Gastroesophageal sphincter (tissue), 4 donors: ENCODE results near the gene OAS3. TPM values are rescaled to one million over a fixed set of nuclear protein-coding genes. Genes with fewer than 3 reads are reported as not detected.

Experiments
- ATAC-seq: fragments of 150-250 bp; one replicate; pipeline ENCODE4 v1.9.1; 2016; ENCODE audit warnings: mild to moderate bottlenecking, moderate library complexity
- H3K27ac ChIP-seq, 4 donors: fragments of 200-600 bp; sonication (generic) in 3 of 4; 1 replicate in 3 of 4; 2 replicates in 1 of 4; pipeline ENCODE4 v1.5.1; 2016 to 2019
- H3K27me3 ChIP-seq: fragments of 200-600 bp; sonication (generic); one replicate; pipeline ENCODE4 v1.5.1; 2019
- H3K36me3 ChIP-seq, 2 donors: fragments of 200-600 bp; sonication (generic); one replicate each; pipeline ENCODE4 v1.5.1; 2019; ENCODE audit warnings: control low read depth in 1 of 2
- H3K4me1 ChIP-seq, 3 donors: fragments of 200-600 bp; sonication (generic); 1 replicate in 2 of 3; 2 replicates in 1 of 3; pipeline ENCODE4 v1.5.1; 2016 to 2019; ENCODE audit warnings: control low read depth in 2 of 3
- H3K4me3 ChIP-seq, 2 donors: fragments of 200-600 bp; sonication (generic); one replicate each; pipeline ENCODE4 v1.5.1; 2019; ENCODE audit warnings: mild to moderate bottlenecking in 1 of 2, moderate library complexity in 1 of 2
- H3K9me3 ChIP-seq, 3 donors: fragments of 200-600 bp; sonication (generic); one replicate each; pipeline ENCODE4 v1.5.1; 2017 to 2019; ENCODE audit warnings: control low read depth in 2 of 3
- EP300 ChIP-seq: sonication (generic); formaldehyde crosslinking; IDR thresholded peaks from one replicate; pipeline ENCODE4 v1.6.1; 2017; ENCODE audit warnings: antibody characterized with exemption, mild to moderate bottlenecking
- POLR2A ChIP-seq, 2 donors: fragments of 450-650 bp; IDR thresholded peaks; one replicate each; pipeline ENCODE4 v1.6.1; 2017; ENCODE audit warnings: antibody characterized with exemption in 2 of 2, mild to moderate bottlenecking in 2 of 2, moderate library complexity in 1 of 2
- POLR2AphosphoS5 ChIP-seq: sonication (generic); formaldehyde crosslinking; IDR thresholded peaks from one replicate; pipeline ENCODE4 v1.6.1; 2017; ENCODE audit warnings: antibody characterized with exemption
- WGBS, 2 donors: methylation state at CpG; one replicate each; pipeline ENCODE4 v1.1.5; 2018; ENCODE audit warnings: low coverage in 1 of 2; 5-methylcytosine and 5-hydroxymethylcytosine counted together
- total RNA-seq, 4 donors: library from RNA; depleted of rRNA; stranded (reverse); fragments of >200 nt; gene quantifications; one replicate each; pipeline ENCODE4 v1.1.0, GENCODE V29; 2016
- TF ChIP-seq, protein P1 (sequence below), 4 experiments: fragments of 200-600 bp in 2 of 4; fragments of 450-650 bp in 2 of 4; sonication (generic) in 1 of 4; IDR thresholded peaks; one replicate each; pipeline ENCODE4 v1.5.1; 2017 to 2019; ENCODE audit warnings: antibody characterized with exemption in 4 of 4, mild to moderate bottlenecking in 2 of 4, moderate library complexity in 2 of 4

Gene OAS3
- total RNA-seq, 4 donors from 2014 or later: 3.5 to 10.2 (median 7.2) TPM

DNA sequence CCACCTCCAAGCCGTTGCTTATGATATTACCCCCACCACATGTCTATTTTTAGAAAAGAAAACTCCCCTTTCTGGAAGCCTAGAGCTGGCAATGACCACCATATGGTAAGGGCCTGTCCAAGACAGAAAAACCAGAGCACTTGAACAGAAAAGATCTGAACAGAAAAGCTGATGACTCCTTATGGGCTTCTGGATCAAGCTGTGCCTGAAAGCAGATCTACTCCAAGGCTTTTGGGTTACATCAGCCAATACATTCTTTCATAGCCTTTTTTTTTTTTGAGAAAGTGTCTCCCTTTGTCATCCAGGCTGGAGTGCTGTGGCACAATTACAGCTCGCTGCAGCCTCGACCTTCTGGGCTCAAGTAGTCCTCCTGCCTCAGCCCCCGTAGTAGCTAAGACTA is 23.3 kb downstream of the OAS3 start:
- Histone ChIP-seq H3K36me3 (peaks cover 0 to 98% of the 10 kb centered on the region in 2 donors), H3K9me3 (peaks cover 0 to 25% (median 0%) of the 10 kb centered on the region in 3 donors), H3K4me1 (no peaks in the 10 kb centered on the region), H3K27me3 (no peaks in the 10 kb centered on the region), H3K4me3 (no peak overlapping the region), H3K27ac (no peak overlapping the region)
- TF ChIP-seq POLR2AphosphoS5: no peak
- TF ChIP-seq, protein P1, sequence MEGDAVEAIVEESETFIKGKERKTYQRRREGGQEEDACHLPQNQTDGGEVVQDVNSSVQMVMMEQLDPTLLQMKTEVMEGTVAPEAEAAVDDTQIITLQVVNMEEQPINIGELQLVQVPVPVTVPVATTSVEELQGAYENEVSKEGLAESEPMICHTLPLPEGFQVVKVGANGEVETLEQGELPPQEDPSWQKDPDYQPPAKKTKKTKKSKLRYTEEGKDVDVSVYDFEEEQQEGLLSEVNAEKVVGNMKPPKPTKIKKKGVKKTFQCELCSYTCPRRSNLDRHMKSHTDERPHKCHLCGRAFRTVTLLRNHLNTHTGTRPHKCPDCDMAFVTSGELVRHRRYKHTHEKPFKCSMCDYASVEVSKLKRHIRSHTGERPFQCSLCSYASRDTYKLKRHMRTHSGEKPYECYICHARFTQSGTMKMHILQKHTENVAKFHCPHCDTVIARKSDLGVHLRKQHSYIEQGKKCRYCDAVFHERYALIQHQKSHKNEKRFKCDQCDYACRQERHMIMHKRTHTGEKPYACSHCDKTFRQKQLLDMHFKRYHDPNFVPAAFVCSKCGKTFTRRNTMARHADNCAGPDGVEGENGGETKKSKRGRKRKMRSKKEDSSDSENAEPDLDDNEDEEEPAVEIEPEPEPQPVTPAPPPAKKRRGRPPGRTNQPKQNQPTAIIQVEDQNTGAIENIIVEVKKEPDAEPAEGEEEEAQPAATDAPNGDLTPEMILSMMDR (IDR thresholded peaks at IDR 0.05): no peak
- TF ChIP-seq EP300: no peak
- no peak for TF ChIP-seq POLR2A (IDR thresholded peaks at IDR 0.05)
- 92 to 93% methylated on average over 3 to 4 of the region's 4 CpGs for WGBS, 2 donors
- no peak for ATAC-seq

DNA sequence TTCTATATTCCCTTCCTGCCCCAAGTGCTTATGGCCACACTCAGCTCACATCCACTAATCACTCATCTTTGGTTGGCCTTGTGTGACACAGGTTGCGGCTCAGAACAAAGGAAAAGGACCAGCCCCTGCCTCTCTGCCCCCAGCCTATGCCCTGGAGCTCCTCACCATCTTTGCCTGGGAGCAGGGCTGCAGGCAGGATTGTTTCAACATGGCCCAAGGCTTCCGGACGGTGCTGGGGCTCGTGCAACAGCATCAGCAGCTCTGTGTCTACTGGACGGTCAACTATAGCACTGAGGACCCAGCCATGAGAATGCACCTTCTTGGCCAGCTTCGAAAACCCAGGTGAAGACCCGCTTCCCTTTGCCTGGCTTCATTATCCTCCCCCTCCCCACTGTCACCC is 24.3 kb downstream of the OAS3 start:
- H3K4me1 ChIP-seq: no peaks in the 10 kb centered on the region
- H3K9me3 ChIP-seq: peaks cover 0 to 17% (median 0%) of the 10 kb centered on the region in 3 donors
- no peak overlapping the region for H3K4me3 ChIP-seq
- no peaks in the 10 kb centered on the region for H3K27me3 ChIP-seq
- no peak overlapping the region for H3K27ac ChIP-seq
- peaks cover 0 to 98% of the 10 kb centered on the region in 2 donors for H3K36me3 ChIP-seq
- TF ChIP-seq POLR2A (IDR thresholded peaks at IDR 0.05) (no peak), EP300 (no peak), POLR2AphosphoS5 (no peak)
- TF ChIP-seq, protein P1 (IDR thresholded peaks at IDR 0.05): no peak
- no CpG with 5 or more reads among the region's 7 CpGs for WGBS, 2 donors
- ATAC-seq: no peak

DNA sequence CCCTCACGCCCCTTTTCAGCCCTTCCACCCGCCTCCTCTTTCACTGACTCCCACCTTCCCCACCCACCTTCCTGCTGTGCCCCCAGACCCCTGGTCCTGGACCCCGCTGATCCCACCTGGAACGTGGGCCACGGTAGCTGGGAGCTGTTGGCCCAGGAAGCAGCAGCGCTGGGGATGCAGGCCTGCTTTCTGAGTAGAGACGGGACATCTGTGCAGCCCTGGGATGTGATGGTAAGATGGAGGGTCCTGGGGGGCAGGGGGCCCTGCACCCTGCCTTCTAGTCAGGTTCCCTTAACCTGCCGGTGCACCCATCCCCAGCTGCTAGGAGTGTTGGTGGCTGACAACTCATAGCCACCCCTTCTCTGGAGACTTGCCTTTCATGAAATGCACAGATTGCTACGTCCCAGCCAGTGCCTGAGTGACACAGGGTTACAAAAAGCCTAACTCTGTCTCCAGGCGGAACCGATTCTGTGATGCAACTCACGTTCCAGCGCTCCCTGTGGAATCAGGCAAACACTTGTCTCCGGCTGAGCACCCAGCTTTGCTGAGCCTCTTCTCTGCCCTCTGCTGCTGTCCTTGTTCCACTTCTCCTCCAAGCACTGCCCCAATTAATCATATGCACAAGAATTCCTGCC is 25.1 kb downstream of the OAS3 start:
- WGBS, 2 donors: 80 to 83% methylated on average over 6 to 7 of the region's 14 CpGs
- H3K27me3 ChIP-seq: no peaks in the 10 kb centered on the region
- ATAC-seq: peak; percentile 25
- peaks cover 0 to 100% of the 10 kb centered on the region in 2 donors for H3K36me3 ChIP-seq
- H3K27ac ChIP-seq: no peak overlapping the region
- H3K9me3 ChIP-seq: peaks cover 0 to 12% (median 0%) of the 10 kb centered on the region in 3 donors
- no peaks in the 10 kb centered on the region for H3K4me1 ChIP-seq
- no peak for TF ChIP-seq POLR2A (IDR thresholded peaks at IDR 0.05)
- TF ChIP-seq, protein P1 (IDR thresholded peaks at IDR 0.05): no peak
- no peak for TF ChIP-seq POLR2AphosphoS5
- no peak for TF ChIP-seq EP300
- H3K4me3 ChIP-seq: no peak overlapping the region

DNA sequence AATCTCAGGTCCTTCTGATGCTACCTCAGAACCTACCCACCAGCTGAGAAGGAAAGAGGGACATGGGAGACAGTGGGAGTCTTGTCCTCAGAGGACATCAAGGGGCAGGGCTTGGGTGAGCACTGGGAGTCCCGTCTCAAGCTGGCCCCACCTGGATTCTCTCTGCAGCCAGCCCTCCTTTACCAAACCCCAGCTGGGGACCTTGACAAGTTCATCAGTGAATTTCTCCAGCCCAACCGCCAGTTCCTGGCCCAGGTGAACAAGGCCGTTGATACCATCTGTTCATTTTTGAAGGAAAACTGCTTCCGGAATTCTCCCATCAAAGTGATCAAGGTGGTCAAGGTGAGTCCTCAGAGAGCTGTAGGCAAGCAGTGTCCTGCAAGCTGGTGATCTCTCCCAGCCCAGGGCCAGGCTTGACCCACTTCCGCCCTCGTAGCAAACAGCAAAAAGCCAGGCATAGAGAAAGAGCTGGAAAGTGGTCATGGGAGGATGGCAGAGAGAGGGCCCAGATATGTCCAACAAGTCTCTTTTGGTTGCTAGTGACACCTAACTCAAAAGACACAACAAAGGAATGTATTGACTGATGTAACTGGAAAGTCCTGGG is 25.9 kb downstream of the OAS3 start:
- no peaks in the 10 kb centered on the region for H3K27me3 ChIP-seq
- no peak for ATAC-seq
- peaks cover 0 to 4% (median 0%) of the 10 kb centered on the region in 3 donors for H3K9me3 ChIP-seq
- 76 to 87% methylated on average over 5 to 6 of the region's 6 CpGs for WGBS, 2 donors
- TF ChIP-seq, protein P1 (IDR thresholded peaks at IDR 0.05): no peak
- TF ChIP-seq EP300 (no peak), POLR2AphosphoS5 (no peak), POLR2A (IDR thresholded peaks at IDR 0.05) (no peak)
- H3K27ac ChIP-seq: no peak overlapping the region
- no peaks in the 10 kb centered on the region for H3K4me1 ChIP-seq
- no peak overlapping the region for H3K4me3 ChIP-seq
- peaks cover 0 to 100% of the 10 kb centered on the region in 2 donors for H3K36me3 ChIP-seq

DNA sequence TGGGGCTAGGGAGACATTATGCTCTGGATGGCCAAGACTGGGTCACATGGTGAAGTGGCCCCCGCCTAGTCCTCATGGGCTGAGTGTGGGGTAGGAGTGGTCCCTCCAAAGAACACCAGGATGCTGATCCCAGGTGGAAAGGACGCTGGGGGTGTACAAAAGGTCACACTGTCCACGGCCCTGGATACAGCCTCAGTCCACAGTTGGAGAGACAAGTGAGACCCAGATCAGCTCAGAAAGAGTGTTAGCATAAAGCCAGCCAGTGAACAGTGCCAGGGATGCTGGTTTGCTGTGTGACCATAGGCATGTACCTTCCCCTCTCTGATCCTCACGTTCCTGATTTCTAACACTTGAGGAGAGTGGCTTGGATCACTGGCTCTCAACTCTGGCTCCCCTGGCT is 26.6 kb downstream of the OAS3 start:
- Histone ChIP-seq H3K27me3 (no peaks in the 10 kb centered on the region), H3K9me3 (no peaks in the 10 kb centered on the region), H3K27ac (no peak overlapping the region), H3K4me3 (no peak overlapping the region), H3K4me1 (no peaks in the 10 kb centered on the region), H3K36me3 (peaks cover 0 to 100% of the 10 kb centered on the region in 2 donors)
- 92 to 94% methylated on average over 2 to 3 of the region's 4 CpGs for WGBS, 2 donors
- TF ChIP-seq POLR2A (IDR thresholded peaks at IDR 0.05) (no peak), EP300 (no peak), POLR2AphosphoS5 (no peak)
- TF ChIP-seq, protein P1 (IDR thresholded peaks at IDR 0.05): no peak
- no peak for ATAC-seq
